HUES48 (cell line): ENCODE measurements around the gene SPATA33.
"Not testable (repeated sequence)": the region's sequence is repeated elsewhere in the genome, so short reads cannot be mapped to it uniquely, and the experiment has no call there.

Experiments
- H3K27ac ChIP-seq: one replicate; pipeline ENCODE4 v1.7.0; 2013; ENCODE audit warnings: low read depth, low read length, inconsistent platforms
- H3K27me3 ChIP-seq: 2 replicates; pipeline ENCODE4 v1.6.1; 2013; ENCODE audit warnings: mild to moderate bottlenecking, low read length; ENCODE audit not compliant: control insufficient read depth, insufficient read depth
- H3K36me3 ChIP-seq: 2 replicates; pipeline ENCODE4 v1.6.1; 2013; ENCODE audit warnings: low read length; ENCODE audit not compliant: control insufficient read depth, insufficient read depth
- H3K4me1 ChIP-seq: 2 replicates; pipeline ENCODE4 v1.6.1; 2013; ENCODE audit warnings: mild to moderate bottlenecking, low read length; ENCODE audit not compliant: control insufficient read depth, insufficient read depth
- H3K4me3 ChIP-seq: 2 replicates; pipeline ENCODE4 v1.5.1; 2013; ENCODE audit warnings: mild to moderate bottlenecking, low read depth, low read length
- H3K9ac ChIP-seq: 2 replicates; pipeline ENCODE4 v1.6.1; 2013; ENCODE audit warnings: mild to moderate bottlenecking, low read depth, low read length, moderate library complexity
- H3K9me3 ChIP-seq: 2 replicates; pipeline ENCODE4 v1.6.1; 2013; ENCODE audit warnings: low read length; ENCODE audit not compliant: control insufficient read depth, insufficient read depth

Gene SPATA33

GRCh38 chr16:89689621-89690020 lies 32.0 kb downstream of the SPATA33 start:
- H3K27me3 ChIP-seq, H3K27ac ChIP-seq, H3K4me1 ChIP-seq, H3K4me3 ChIP-seq, H3K9ac ChIP-seq, H3K9me3 ChIP-seq: not testable (repeated sequence)
- H3K36me3 ChIP-seq, result peaks cover 45% of the 10 kb centered on the region

DNA sequence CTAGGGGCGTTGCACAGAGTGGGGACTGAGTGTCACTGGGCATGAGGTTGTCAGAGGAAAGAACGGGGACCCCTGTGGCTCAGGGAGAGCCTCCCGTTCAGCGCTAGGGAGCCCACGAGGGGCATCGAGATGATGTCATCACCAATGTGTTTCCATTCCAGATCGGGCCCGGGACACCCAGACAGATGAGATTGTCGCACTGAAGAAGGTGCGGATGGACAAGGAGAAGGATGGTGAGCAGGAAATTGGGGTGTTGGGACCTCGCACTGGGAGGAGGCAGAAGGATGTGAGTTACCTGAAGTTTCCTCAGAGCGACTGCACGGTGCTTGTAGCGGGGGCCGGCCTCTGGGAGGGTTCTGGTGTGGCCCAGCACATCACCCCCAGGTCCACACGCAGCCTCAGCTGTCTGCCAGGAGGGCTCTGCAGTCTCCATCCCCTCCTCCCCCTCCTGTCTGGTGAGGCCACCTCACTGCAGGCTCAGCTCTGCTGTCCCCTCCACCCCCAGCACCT lies 32.8 kb downstream of the SPATA33 start:
- Histone ChIP-seq H3K4me1 (no peaks in the 10 kb centered on the region; the same call in 1 of the 2 replicates), H3K27me3 (no peaks in the 10 kb centered on the region), H3K36me3 (peaks cover 51% of the 10 kb centered on the region)

GRCh38 chr16:89691231-89691985 lies 33.8 kb downstream of the SPATA33 start:
- no peak overlapping the region for H3K9ac ChIP-seq
- no peaks in the 10 kb centered on the region; the same call in 1 of the 2 replicates for H3K4me1 ChIP-seq
- no peaks in the 10 kb centered on the region for H3K27me3 ChIP-seq
- H3K27ac ChIP-seq, result no peak overlapping the region
- H3K36me3 ChIP-seq, result peaks cover 61% of the 10 kb centered on the region
- H3K9me3 ChIP-seq, result no peaks in the 10 kb centered on the region
- H3K4me3 ChIP-seq, result no peak overlapping the region

More for the DNA sequence above, 32.8 kb downstream of the SPATA33 start:
- Histone ChIP-seq H3K9ac (no peak overlapping the region), H3K27ac (no peak overlapping the region), H3K4me3 (no peak overlapping the region), H3K9me3 (peaks cover 5% of the 10 kb centered on the region)

- peaks cover 62% of the 10 kb centered on the region for H3K36me3 ChIP-seq
Measured at GRCh38 chr16:89691986-89692569, 34.4 kb downstream of the SPATA33 start.

GRCh38 chr16:89693289-89693731 lies 35.7 kb downstream of the SPATA33 start:
- no peak overlapping the region for H3K4me3 ChIP-seq
- peaks cover 62% of the 10 kb centered on the region for H3K36me3 ChIP-seq
- no peaks in the 10 kb centered on the region for H3K9me3 ChIP-seq
- no peaks in the 10 kb centered on the region for H3K27me3 ChIP-seq
- no peak overlapping the region for H3K27ac ChIP-seq
- no peak overlapping the region for H3K9ac ChIP-seq
- H3K4me1 ChIP-seq, result no peaks in the 10 kb centered on the region

More at GRCh38 chr16:89691986-89692569, 34.4 kb downstream of the SPATA33 start:
- H3K4me1 ChIP-seq, result no peaks in the 10 kb centered on the region; the same call in 1 of the 2 replicates
- H3K9me3 ChIP-seq, result no peaks in the 10 kb centered on the region
- no peaks in the 10 kb centered on the region for H3K27me3 ChIP-seq
- no peak overlapping the region for H3K27ac ChIP-seq
- H3K4me3 ChIP-seq, result no peak overlapping the region
- H3K9ac ChIP-seq, result no peak overlapping the region

GRCh38 chr16:89693931-89694783 lies 36.5 kb downstream of the SPATA33 start:
- no peaks in the 10 kb centered on the region for H3K27me3 ChIP-seq
- no peak overlapping the region for H3K9ac ChIP-seq
- H3K4me3 ChIP-seq, result no peak overlapping the region
- H3K27ac ChIP-seq, result no peak overlapping the region
- H3K9me3 ChIP-seq, result no peaks in the 10 kb centered on the region
- H3K4me1 ChIP-seq, result no peaks in the 10 kb centered on the region
- peaks cover 59% of the 10 kb centered on the region for H3K36me3 ChIP-seq

DNA sequence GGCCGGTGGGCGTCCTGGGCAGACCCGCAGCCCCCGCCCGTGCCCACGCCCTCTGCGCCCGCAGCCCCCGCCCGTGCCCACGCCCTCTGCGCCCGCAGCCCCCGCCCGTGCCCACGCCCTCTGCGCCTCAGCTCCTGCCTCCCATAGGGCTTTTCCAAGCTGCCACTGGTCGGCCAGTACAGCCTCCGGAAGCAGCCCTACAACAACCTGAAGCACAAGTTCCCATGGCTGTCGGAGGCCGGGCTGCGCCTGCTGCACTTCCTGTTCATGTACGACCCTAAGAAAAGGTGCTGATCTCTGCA lies 37.1 kb downstream of the SPATA33 start:
- H3K36me3 ChIP-seq, result peaks cover 58% of the 10 kb centered on the region
- not testable (repeated sequence) for H3K4me3 ChIP-seq, H3K9ac ChIP-seq, H3K4me1 ChIP-seq, H3K9me3 ChIP-seq, H3K27me3 ChIP-seq
- H3K27ac ChIP-seq, result peak overlapping the region; percentile 47

- Histone ChIP-seq H3K27me3 (no peaks in the 10 kb centered on the region), H3K9me3 (no peaks in the 10 kb centered on the region), H3K4me1 (peaks cover 3% of the 10 kb centered on the region; the same call in 1 of the 2 replicates), H3K4me3 (no peak overlapping the region), H3K27ac (peak overlapping the region; percentile 47), H3K36me3 (peaks cover 55% of the 10 kb centered on the region), H3K9ac (no peak overlapping the region)
Measured at GRCh38 chr16:89695086-89695874, 37.6 kb downstream of the SPATA33 start.

GRCh38 chr16:89695875-89696669 lies 38.4 kb downstream of the SPATA33 start:
- peaks cover 51% of the 10 kb centered on the region for H3K36me3 ChIP-seq
- H3K27ac ChIP-seq, result no peak overlapping the region
- no peak overlapping the region for H3K9ac ChIP-seq
- H3K4me3 ChIP-seq, result no peak overlapping the region
- H3K27me3 ChIP-seq, result no peaks in the 10 kb centered on the region
- peaks cover 8% of the 10 kb centered on the region for H3K4me1 ChIP-seq
- no peaks in the 10 kb centered on the region for H3K9me3 ChIP-seq

DNA sequence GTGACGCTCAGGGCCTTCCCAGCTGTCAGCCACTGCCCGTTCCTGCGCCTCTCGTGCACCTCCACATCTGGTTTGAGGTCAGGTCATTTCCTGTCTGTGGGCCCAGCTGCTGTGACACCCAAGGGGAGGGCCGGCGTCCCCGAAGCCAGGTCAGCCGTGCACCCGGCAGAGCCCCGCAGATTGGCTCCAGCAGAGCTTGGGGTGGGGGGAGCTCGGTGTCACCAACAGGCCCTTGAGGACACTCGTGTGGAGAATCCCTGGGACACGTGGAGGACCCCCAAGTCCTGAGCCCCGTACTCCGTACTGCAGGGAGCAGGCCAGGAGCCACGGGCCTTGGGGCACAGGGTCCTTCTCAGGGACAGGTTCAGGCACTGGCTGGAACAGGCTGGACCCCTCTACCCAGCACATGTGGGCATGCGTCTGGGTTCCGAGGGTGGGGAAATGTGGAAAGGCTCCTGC lies 39.1 kb downstream of the SPATA33 start:
- H3K36me3 ChIP-seq, result peaks cover 45% of the 10 kb centered on the region
- no peak overlapping the region for H3K9ac ChIP-seq
- no peaks in the 10 kb centered on the region for H3K27me3 ChIP-seq
- H3K4me1 ChIP-seq, result peaks cover 8% of the 10 kb centered on the region
- no peak overlapping the region for H3K4me3 ChIP-seq
- H3K9me3 ChIP-seq, result no peaks in the 10 kb centered on the region
- no peak overlapping the region for H3K27ac ChIP-seq
